Upper lobe of right lung (tissue), 1 donor: ENCODE measurements around the gene KIAA2012. TPM values are rescaled to one million over a fixed set of nuclear protein-coding genes. Genes with fewer than 3 reads are reported as not detected.

ENCODE experiments used
- ATAC-seq: fragments of 200-7000 bp; cut with Tn5 transposase; one replicate; pipeline ENCODE4 v1.9.1; 2020; ENCODE audit warnings: mild to moderate bottlenecking, moderate library complexity
- DNase-seq: peaks from one replicate; pipeline ENCODE4 v3.0.0-alpha.2; 2020
- H3K27ac ChIP-seq: fragments of 200-600 bp; one replicate; pipeline ENCODE4 v1.8.0; 2022
- H3K27me3 ChIP-seq: fragments of 200-600 bp; one replicate; pipeline ENCODE4 v1.8.0; 2022; ENCODE audit warnings: mild to moderate bottlenecking
- H3K36me3 ChIP-seq: fragments of 200-600 bp; one replicate; pipeline ENCODE4 v1.8.0; 2022
- H3K4me1 ChIP-seq: fragments of 200-600 bp; one replicate; pipeline ENCODE4 v1.8.0; 2022
- H3K4me3 ChIP-seq: fragments of 200-600 bp; one replicate; pipeline ENCODE4 v1.8.0; 2022; ENCODE audit warnings: mild to moderate bottlenecking
- H3K9me3 ChIP-seq: fragments of 200-600 bp; one replicate; pipeline ENCODE4 v1.8.0; 2022
- intact Hi-C: fragments of 100-400 bp; cut with DNase I; formaldehyde crosslinking; loops from one replicate; pipeline ENCODE4 v1.11.0; 2022
- total RNA-seq: library from RNA; stranded (reverse); fragmentation: NEBNext Ultra II Directional; extraction: Animal tissue kit (Norgen Biotek cat#: 25700); gene quantifications from one replicate; pipeline ENCODE4 v1.2.1, GENCODE V29; 2021
- TF ChIP-seq, protein P1 (sequence below): fragments of 200-600 bp; IDR thresholded peaks from one replicate; pipeline ENCODE4 v1.8.0; 2022; ENCODE audit warnings: antibody characterized with exemption
- donor health status: DM: no; HTN: yes; CAD: no; lungs with severe emphysema.

KIAA2012 gene
- total RNA-seq, 1 donor from 2014 or later, result not detected

GRCh38 chr2:202052235-202052634 lies 20.8 kb upstream of the KIAA2012 start:
- intact Hi-C loops, result no loop called here
- DNase-seq (no peak), ATAC-seq (no peak)
- Histone ChIP-seq H3K9me3 (no peaks in the 10 kb centered on the region), H3K27me3 (no peaks in the 10 kb centered on the region), H3K4me3 (no peak overlapping the region), H3K4me1 (no peaks in the 10 kb centered on the region), H3K36me3 (no peaks in the 10 kb centered on the region), H3K27ac (no peak overlapping the region)
- TF ChIP-seq, protein P1, sequence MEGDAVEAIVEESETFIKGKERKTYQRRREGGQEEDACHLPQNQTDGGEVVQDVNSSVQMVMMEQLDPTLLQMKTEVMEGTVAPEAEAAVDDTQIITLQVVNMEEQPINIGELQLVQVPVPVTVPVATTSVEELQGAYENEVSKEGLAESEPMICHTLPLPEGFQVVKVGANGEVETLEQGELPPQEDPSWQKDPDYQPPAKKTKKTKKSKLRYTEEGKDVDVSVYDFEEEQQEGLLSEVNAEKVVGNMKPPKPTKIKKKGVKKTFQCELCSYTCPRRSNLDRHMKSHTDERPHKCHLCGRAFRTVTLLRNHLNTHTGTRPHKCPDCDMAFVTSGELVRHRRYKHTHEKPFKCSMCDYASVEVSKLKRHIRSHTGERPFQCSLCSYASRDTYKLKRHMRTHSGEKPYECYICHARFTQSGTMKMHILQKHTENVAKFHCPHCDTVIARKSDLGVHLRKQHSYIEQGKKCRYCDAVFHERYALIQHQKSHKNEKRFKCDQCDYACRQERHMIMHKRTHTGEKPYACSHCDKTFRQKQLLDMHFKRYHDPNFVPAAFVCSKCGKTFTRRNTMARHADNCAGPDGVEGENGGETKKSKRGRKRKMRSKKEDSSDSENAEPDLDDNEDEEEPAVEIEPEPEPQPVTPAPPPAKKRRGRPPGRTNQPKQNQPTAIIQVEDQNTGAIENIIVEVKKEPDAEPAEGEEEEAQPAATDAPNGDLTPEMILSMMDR, result no peak

DNA sequence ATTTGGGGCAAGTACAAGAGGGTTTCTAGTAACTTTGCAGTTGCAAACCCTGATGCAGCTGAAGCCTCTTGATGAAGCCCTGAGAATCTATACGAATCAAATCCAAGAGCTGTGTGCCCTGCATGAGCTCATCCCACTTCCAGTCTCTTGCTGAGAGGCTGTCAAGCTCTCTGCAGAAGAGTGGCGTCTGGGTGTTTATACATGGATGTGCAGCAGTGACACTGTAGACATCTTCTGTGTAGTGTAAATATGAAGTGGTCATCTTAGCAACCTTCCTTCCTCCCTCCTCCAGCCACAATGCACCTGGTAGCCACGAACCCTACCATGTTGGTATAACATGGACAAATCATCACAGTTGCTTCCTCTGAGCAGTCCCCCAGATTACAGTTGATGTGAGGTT lies 18.4 kb upstream of the KIAA2012 start:
- no peaks in the 10 kb centered on the region for H3K36me3 ChIP-seq
- intact Hi-C loops, result no loop called here
- ATAC-seq, result no peak
- no peak for DNase-seq
- no peaks in the 10 kb centered on the region for H3K4me1 ChIP-seq
- H3K27ac ChIP-seq, result no peak overlapping the region
- H3K4me3 ChIP-seq, result no peak overlapping the region
- no peaks in the 10 kb centered on the region for H3K9me3 ChIP-seq
- H3K27me3 ChIP-seq, result no peaks in the 10 kb centered on the region
- TF ChIP-seq, protein P1, result no peak

DNA sequence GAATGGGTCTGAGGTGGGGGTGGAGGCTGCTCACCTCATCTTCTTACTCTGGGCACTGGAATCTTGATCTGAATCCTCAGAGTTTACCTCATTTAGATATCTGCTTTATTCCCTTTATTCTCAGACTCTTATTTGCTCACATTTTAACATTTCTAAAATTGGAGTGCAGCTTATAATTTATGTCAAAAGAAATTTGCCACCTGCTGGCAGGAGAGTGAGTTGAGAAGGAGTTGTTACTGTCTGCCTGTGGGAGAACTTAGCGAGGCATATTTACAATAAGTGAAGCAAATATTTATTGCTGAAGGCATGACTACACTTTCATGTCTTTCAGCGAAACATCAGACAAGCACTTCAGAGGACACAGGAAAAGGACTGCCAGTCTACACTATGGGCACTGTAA lies 16.4 kb upstream of the KIAA2012 start:
- Histone ChIP-seq H3K27me3 (no peaks in the 10 kb centered on the region), H3K36me3 (no peaks in the 10 kb centered on the region), H3K9me3 (no peaks in the 10 kb centered on the region), H3K4me3 (no peak overlapping the region), H3K4me1 (no peaks in the 10 kb centered on the region), H3K27ac (no peak overlapping the region)
- intact Hi-C loops, result no loop called here
- TF ChIP-seq, protein P1, result peak; percentile 28
- no peak for ATAC-seq
- DNase-seq, result no peak

DNA sequence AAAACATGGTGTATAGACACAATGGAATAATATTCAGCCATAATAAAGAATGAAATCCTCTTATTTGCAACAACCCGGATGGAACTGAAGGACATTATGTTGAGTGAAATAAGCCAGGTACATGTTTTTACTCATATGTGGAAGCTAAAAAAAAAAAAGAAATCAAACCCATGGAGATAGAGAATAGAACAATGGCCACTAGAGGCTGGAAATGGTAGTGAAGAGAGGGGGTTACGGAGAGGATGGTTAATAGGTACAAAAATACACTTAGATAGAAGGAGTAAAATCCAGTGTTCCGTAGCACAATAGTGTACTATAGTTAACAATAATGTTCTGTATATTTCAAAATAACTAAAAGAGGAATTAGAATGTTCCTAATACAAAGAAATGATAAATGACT lies 12.8 kb upstream of the KIAA2012 start:
- H3K4me1 ChIP-seq, result peaks cover 9% of the 10 kb centered on the region
- H3K36me3 ChIP-seq, result no peaks in the 10 kb centered on the region
- H3K27ac ChIP-seq, result no peak overlapping the region
- ATAC-seq (no peak), DNase-seq (no peak)
- H3K27me3 ChIP-seq, result no peaks in the 10 kb centered on the region
- intact Hi-C loops, result no loop called here
- H3K4me3 ChIP-seq, result no peak overlapping the region
- TF ChIP-seq, protein P1, result peak; percentile 22
- H3K9me3 ChIP-seq, result no peaks in the 10 kb centered on the region

DNA sequence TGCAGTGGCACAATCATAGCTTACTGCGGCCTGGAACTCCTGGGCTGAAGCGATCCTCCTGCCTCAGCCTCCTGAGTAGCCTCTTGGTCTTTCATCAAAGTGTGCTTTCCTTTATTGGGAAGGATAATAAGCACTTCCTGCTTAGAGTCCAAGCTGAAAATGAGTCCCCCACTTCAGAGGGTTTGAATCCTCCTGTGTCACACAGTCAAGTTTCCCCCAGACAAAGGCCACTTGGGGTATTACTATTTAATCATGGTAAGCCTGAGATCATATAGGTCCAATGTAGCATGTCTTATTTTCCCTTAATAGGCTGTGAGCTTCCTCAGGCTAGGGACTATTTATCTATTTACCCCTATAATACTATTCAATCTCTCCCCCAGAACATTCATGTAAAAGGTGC lies 11.4 kb upstream of the KIAA2012 start:
- Histone ChIP-seq H3K27me3 (no peaks in the 10 kb centered on the region), H3K36me3 (no peaks in the 10 kb centered on the region), H3K27ac (no peak overlapping the region), H3K4me3 (no peak overlapping the region), H3K4me1 (peaks cover 9% of the 10 kb centered on the region), H3K9me3 (no peaks in the 10 kb centered on the region)
- DNase-seq (no peak), ATAC-seq (no peak)
- TF ChIP-seq, protein P1, result no peak
- intact Hi-C loops, result no loop called here
